Memory B cell (primary cell): ENCODE measurements around the gene PDCD4.
"Not testable (repeated sequence)": the region's sequence is repeated elsewhere in the genome, so short reads cannot be mapped to it uniquely, and the experiment has no call there.

Source experiments
- ATAC-seq: fragments of 150-1000 bp; cut with Tn5 transposase; 2 replicates; pipeline ENCODE4 v1.10.0; 2021; ENCODE audit warnings: low read depth, mild to moderate bottlenecking, moderate library complexity
- DNase-seq, 2 donors: peaks; one replicate each; pipeline ENCODE4 v3.0.0; 2022; ENCODE audit warnings: low spot score in 2 of 2
- H3K27ac Mint-ChIP-seq: one replicate; pipeline ENCODE4 v1.8.0; 2022; ENCODE audit warnings: mild to moderate bottlenecking, moderate library complexity, mixed read lengths
- H3K27me3 Mint-ChIP-seq: one replicate; pipeline ENCODE4 v1.8.0; 2022; ENCODE audit warnings: mixed read lengths
- H3K36me3 Mint-ChIP-seq: one replicate; pipeline ENCODE4 v1.8.0; 2022; ENCODE audit warnings: mild to moderate bottlenecking, mixed read lengths
- H3K4me1 Mint-ChIP-seq: one replicate; pipeline ENCODE4 v1.8.0; 2022; ENCODE audit warnings: mixed read lengths
- H3K4me3 Mint-ChIP-seq: one replicate; pipeline ENCODE4 v1.8.0; 2022; ENCODE audit warnings: mild to moderate bottlenecking, moderate library complexity, mixed read lengths
- H3K9me3 Mint-ChIP-seq: one replicate; pipeline ENCODE4 v1.8.0; 2022; ENCODE audit warnings: mixed read lengths

The PDCD4 gene

GRCh38 chr10:110900983-110901382 is 29.3 kb downstream of the PDCD4 start:
- ATAC-seq (no peak), DNase-seq (no peak)
- Mint-ChIP-seq H3K9me3 (no peaks in the 10 kb centered on the region), H3K4me3 (no peak overlapping the region), H3K27ac (no peak overlapping the region), H3K4me1 (peaks cover 18% of the 10 kb centered on the region), H3K27me3 (no peaks in the 10 kb centered on the region), H3K36me3 (peaks cover 16% of the 10 kb centered on the region)

GRCh38 chr10:110901954-110902819 is 30.5 kb downstream of the PDCD4 start:
- DNase-seq (no peak), ATAC-seq (no peak)
- Mint-ChIP-seq H3K4me1 (peaks cover 12% of the 10 kb centered on the region), H3K27ac (peak overlapping the region; percentile 40), H3K4me3 (no peak overlapping the region), H3K27me3 (no peaks in the 10 kb centered on the region), H3K9me3 (no peaks in the 10 kb centered on the region), H3K36me3 (peaks cover 8% of the 10 kb centered on the region)

DNA sequence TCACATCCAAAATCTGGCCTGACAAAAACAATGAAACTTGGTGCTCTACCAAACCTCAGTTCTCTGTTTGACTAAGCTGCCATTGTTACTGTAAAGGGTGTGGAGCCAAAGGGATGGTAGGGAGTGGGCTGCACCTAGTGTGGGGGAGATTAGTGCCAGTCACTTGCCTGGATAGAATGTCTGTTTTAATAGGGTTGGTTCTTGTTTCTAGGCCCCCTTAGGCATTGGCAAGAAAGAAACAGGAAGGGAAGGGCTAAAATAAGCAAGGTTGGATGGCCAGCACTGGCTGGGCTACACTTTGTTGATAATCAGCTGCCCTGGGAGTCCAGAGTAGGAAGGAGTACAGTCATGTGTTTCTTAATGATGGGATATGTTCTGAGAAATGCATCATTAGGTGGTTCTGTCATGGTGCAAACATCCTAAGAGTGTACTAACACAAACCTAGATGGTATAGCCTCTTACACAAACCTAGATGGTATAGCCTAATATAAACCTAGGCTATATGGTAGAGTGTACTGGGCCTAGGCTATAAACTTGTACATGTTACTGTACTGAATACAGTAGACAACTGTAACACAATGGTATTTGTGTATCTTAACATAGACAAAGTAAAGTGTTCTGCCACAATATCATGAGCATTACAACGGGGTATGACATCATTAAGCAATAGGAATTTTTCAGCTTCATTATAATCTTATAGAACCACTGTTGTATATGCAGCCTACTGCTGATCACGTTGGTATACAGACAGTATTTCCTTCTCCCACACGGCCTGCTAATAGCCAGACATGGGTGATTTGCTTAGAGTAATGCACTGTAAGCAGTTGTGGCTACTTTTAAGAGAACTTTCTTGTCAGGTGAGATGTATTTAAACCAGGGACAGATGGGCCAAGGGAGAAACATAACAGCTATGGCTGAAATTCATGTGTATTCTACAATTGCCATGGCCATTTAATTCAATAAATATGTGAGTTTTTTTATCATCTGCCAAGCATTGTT is 31.9 kb downstream of the PDCD4 start:
- peaks cover 8% of the 10 kb centered on the region for H3K36me3 Mint-ChIP-seq
- no peaks in the 10 kb centered on the region for H3K27me3 Mint-ChIP-seq
- no peak overlapping the region for H3K4me3 Mint-ChIP-seq
- ATAC-seq (no peak), DNase-seq (no peak)
- peak overlapping the region; percentile 40 for H3K27ac Mint-ChIP-seq
- peaks cover 13% of the 10 kb centered on the region for H3K4me1 Mint-ChIP-seq
- no peaks in the 10 kb centered on the region for H3K9me3 Mint-ChIP-seq

- ATAC-seq (no peak), DNase-seq (no peak)
- Mint-ChIP-seq H3K27ac (no peak overlapping the region), H3K27me3 (no peaks in the 10 kb centered on the region), H3K4me1 (peaks cover 8% of the 10 kb centered on the region), H3K9me3 (no peaks in the 10 kb centered on the region), H3K36me3 (peaks cover 6% of the 10 kb centered on the region), H3K4me3 (no peak overlapping the region)
Observed at GRCh38 chr10:110910138-110910537, 38.4 kb downstream of the PDCD4 start.

GRCh38 chr10:110912374-110912773 is 40.6 kb downstream of the PDCD4 start:
- peaks cover 12% of the 10 kb centered on the region for H3K4me1 Mint-ChIP-seq
- no peak overlapping the region for H3K4me3 Mint-ChIP-seq
- DNase-seq (no peak), ATAC-seq (no peak)
- H3K27ac Mint-ChIP-seq = no peak overlapping the region
- no peaks in the 10 kb centered on the region for H3K27me3 Mint-ChIP-seq
- no peaks in the 10 kb centered on the region for H3K9me3 Mint-ChIP-seq
- peaks cover 6% of the 10 kb centered on the region for H3K36me3 Mint-ChIP-seq

GRCh38 chr10:110914431-110914830 is 42.7 kb downstream of the PDCD4 start:
- Mint-ChIP-seq H3K4me3 (no peak overlapping the region), H3K4me1 (peaks cover 17% of the 10 kb centered on the region)

GRCh38 chr10:110915035-110915434 is 43.3 kb downstream of the PDCD4 start:
- DNase-seq (no peak), ATAC-seq (no peak)
- no peak overlapping the region for H3K4me3 Mint-ChIP-seq
- no peaks in the 10 kb centered on the region for H3K27me3 Mint-ChIP-seq
- H3K9me3 Mint-ChIP-seq = no peaks in the 10 kb centered on the region
- no peak overlapping the region for H3K27ac Mint-ChIP-seq
- peaks cover 17% of the 10 kb centered on the region for H3K4me1 Mint-ChIP-seq
- H3K36me3 Mint-ChIP-seq = peaks cover 6% of the 10 kb centered on the region

More at GRCh38 chr10:110914431-110914830, 42.7 kb downstream of the PDCD4 start:
- ATAC-seq (no peak), DNase-seq (no peak)
- Mint-ChIP-seq H3K27ac (no peak overlapping the region), H3K36me3 (peaks cover 6% of the 10 kb centered on the region), H3K27me3 (no peaks in the 10 kb centered on the region), H3K9me3 (no peaks in the 10 kb centered on the region)

GRCh38 chr10:110915600-110915999 is 43.9 kb downstream of the PDCD4 start:
- peaks cover 18% of the 10 kb centered on the region for H3K4me1 Mint-ChIP-seq
- not testable (repeated sequence) for H3K36me3 Mint-ChIP-seq, DNase-seq, H3K9me3 Mint-ChIP-seq, ATAC-seq, H3K27me3 Mint-ChIP-seq, H3K4me3 Mint-ChIP-seq, H3K27ac Mint-ChIP-seq

DNA sequence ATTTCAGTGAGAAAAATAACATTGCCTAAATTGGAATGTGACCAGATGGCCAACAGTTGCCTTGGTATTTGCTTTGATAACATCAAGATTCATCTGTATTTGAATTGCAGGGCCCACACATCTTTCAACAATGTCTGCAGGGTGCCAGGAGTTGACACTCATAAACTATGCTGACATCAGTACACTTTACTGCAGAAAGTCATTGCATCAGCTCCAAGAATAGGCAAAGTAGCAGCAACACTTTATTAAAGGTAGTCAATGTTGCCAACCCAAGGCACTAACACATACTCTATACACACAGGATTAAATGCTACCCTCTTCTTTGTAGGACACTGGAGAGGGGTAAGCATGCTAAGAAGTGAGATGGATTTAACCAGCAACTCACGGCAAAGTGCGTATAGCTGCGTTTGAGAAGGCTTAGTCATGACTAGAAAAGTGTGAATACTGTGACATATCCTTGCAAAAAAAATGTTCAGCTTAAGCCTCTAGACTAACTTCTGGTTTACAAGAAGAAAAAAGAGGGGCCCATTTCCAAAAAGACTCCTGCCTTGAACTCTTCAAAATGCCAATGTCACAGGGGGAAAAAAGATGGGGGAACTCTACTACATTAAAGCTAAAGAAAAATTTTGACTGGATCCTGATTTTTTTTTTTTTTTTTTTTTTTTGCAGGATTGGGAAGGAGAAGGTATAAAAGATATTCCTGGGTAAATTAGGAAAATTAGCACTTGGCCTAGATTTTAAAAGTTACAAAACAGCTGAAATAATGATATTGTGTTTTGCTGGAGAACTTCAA is 45.0 kb downstream of the PDCD4 start:
- H3K4me1 Mint-ChIP-seq = peaks cover 17% of the 10 kb centered on the region
- H3K36me3 Mint-ChIP-seq = no peaks in the 10 kb centered on the region
- no peak overlapping the region for H3K27ac Mint-ChIP-seq
- H3K4me3 Mint-ChIP-seq = no peak overlapping the region
- ATAC-seq = no peak
- no peaks in the 10 kb centered on the region for H3K27me3 Mint-ChIP-seq
- no peak for DNase-seq
- H3K9me3 Mint-ChIP-seq = no peaks in the 10 kb centered on the region

DNA sequence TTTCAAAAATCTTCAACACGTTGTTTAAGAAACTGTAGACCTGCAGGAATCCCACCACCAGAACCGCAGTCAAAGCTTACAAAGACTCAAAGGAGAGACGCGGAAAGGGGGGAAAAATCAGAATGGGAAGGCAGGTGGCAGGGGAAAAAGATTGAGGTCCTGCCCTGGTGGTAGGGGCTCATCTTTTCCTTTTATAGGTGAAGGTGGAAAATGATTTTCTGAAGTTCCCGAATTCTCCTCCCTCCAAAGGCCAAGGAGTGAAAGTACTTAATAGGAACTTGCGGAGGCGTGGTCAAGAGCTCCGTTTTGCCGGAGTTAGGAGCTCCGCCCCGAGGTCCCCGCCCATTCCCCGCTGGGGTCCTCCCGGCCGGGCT is 46.5 kb downstream of the PDCD4 start:
- DNase-seq (no peak), ATAC-seq (no peak)
- H3K27me3 Mint-ChIP-seq = no peaks in the 10 kb centered on the region
- no peaks in the 10 kb centered on the region for H3K36me3 Mint-ChIP-seq
- no peaks in the 10 kb centered on the region for H3K9me3 Mint-ChIP-seq
- peaks cover 20% of the 10 kb centered on the region for H3K4me1 Mint-ChIP-seq
- peak overlapping the region; percentile 98 for H3K4me3 Mint-ChIP-seq
- peak overlapping the region; percentile 99 for H3K27ac Mint-ChIP-seq

- ATAC-seq = peak; percentile 82
- DNase-seq = peak; percentile 77 to 97
Observed at GRCh38 chr10:110918643-110919348, 47.1 kb downstream of the PDCD4 start, which contains the start of gene BBIP1. TSS of gene BBIP1 (minus strand) at chr10:110919180. CDS start at chr10:110918157, 1,023 bp downstream.

GRCh38 chr10:110919349-110919931 is 47.7 kb downstream of the PDCD4 start, which contains the start of gene SHOC2:
TSS of gene SHOC2 (plus strand) at chr10:110919604. CDS start at chr10:110964359, 44,755 bp downstream.
- H3K4me3 Mint-ChIP-seq = peak within 1 kb of the TSS; percentile 100
- H3K4me1 Mint-ChIP-seq = peaks cover 26% of the 10 kb centered on the region
- H3K27ac Mint-ChIP-seq = peak within 1 kb of the TSS; percentile 99
- ATAC-seq (peak; percentile 21), DNase-seq (peak in 1 of 2 donors; percentile 83)
- no peaks in the 10 kb centered on the region for H3K9me3 Mint-ChIP-seq
- H3K27me3 Mint-ChIP-seq = no peaks in the 10 kb centered on the region
- H3K36me3 Mint-ChIP-seq = peaks cover 3% of the 10 kb centered on the region

More at GRCh38 chr10:110918643-110919348, 47.1 kb downstream of the PDCD4 start, which contains the start of gene BBIP1:
- peaks cover 22% of the 10 kb centered on the region for H3K4me1 Mint-ChIP-seq
- no peaks in the 10 kb centered on the region for H3K9me3 Mint-ChIP-seq
- H3K27ac Mint-ChIP-seq = peak within 1 kb of the TSS; percentile 99
- H3K4me3 Mint-ChIP-seq = peak within 1 kb of the TSS; percentile 100
- no peaks in the 10 kb centered on the region for H3K36me3 Mint-ChIP-seq
- H3K27me3 Mint-ChIP-seq = no peaks in the 10 kb centered on the region
